HCT116 (cell line): ENCODE results near the gene INSIG2. TPM values are rescaled to one million over a fixed set of nuclear protein-coding genes. Genes with fewer than 3 reads are reported as not detected.

Source experiments
- ATAC-seq: fragments of 200-7000 bp; cut with Tn5 transposase; 2 replicates; pipeline ENCODE4 v1.9.1; 2020; ENCODE audit warnings: mild to moderate bottlenecking, moderate library complexity
- BruUV-seq: library from RNA; stranded (reverse); fragments of 400-500 nt; replicated peaks from 2 replicates; lab custom pipeline; 2021; lab: Mats Ljungman, UMichigan
- CTCF ChIA-PET: fragments of 300-600 bp; sonication (Branson Sonifier 250); formaldehyde crosslinking; loops from one replicate; lab custom pipeline; 2021; ENCODE audit warnings: antibody characterized with exemption; lab: Charles Lee
- POLR2A ChIA-PET: fragments of 300-600, 350-600 bp; sonication (Branson Sonifier 250); formaldehyde crosslinking; loops from one replicate; lab custom pipeline; 2021; ENCODE audit warnings: antibody characterized with exemption; lab: Charles Lee
- RAD21 ChIA-PET, 2 experiments: fragments of 300-600 bp; sonication (Branson Sonifier 250); formaldehyde crosslinking; loops; one replicate each; lab custom pipeline; 2023; ENCODE audit warnings: low total read pairs in 2 of 2; ENCODE audit not compliant: uncharacterized antibody in 2 of 2, unreplicated experiment in 2 of 2, low non-redundant PET in 1 of 2; lab: Charles Lee
- DNase-seq: peaks from one replicate; pipeline ENCODE4 v3.0.0-alpha.2; 2010; ENCODE audit warnings: low read depth, low spot score
- H2AFZ ChIP-seq: fragments of 200-600 bp; shearing (Covaris generic), sonication (generic); 2 replicates; pipeline ENCODE4 v1.6.1; 2017; ENCODE audit warnings: low read depth, mixed run types, mixed read lengths, antibody characterized with exemption, low read length; ENCODE audit not compliant: poor library complexity, severe bottlenecking
- H3K27ac ChIP-seq: 2 replicates; pipeline ENCODE4 v1.5.1; 2012; ENCODE audit warnings: low read depth, low read length
- H3K27me3 ChIP-seq: fragments of 200-600 bp; sonication (generic); 2 replicates; pipeline ENCODE4 v1.6.1; 2016; ENCODE audit warnings: mixed run types, low read length, mixed read lengths; ENCODE audit not compliant: insufficient read depth
- H3K36me3 ChIP-seq, 2 experiments: fragments of 200-500 bp in 1 of 2; fragments of 200-600 bp in 1 of 2; sonication (Bioruptor generic) in 1 of 2; sonication (generic) in 1 of 2; 2 replicates each; pipeline versions ENCODE4 v1.5.1 to v1.6.1; 2014 to 2016; ENCODE audit warnings: low read length in 2 of 2, inconsistent platforms in 1 of 2, mixed read lengths in 1 of 2, mixed run types in 1 of 2; ENCODE audit not compliant: insufficient read depth in 2 of 2, control insufficient read depth in 1 of 2
- H3K4me1 ChIP-seq, 2 experiments: fragments of 200-600 bp in 1 of 2; sonication (generic) in 1 of 2; 2 replicates each; pipeline versions ENCODE4 v1.5.1 to v1.6.1; 2012 to 2017; ENCODE audit warnings: low read length in 2 of 2, inconsistent platforms in 1 of 2, mild to moderate bottlenecking in 1 of 2, mixed read lengths in 1 of 2, mixed run types in 1 of 2, moderate library complexity in 1 of 2; ENCODE audit not compliant: insufficient read depth in 2 of 2, control insufficient read depth in 1 of 2
- H3K4me2 ChIP-seq: fragments of 200-600 bp; sonication (generic); 2 replicates; pipeline ENCODE4 v1.6.1; 2017; ENCODE audit warnings: mixed run types, low read length, mixed read lengths
- H3K4me3 ChIP-seq, 2 experiments: fragments of 200-600 bp in 1 of 2; sonication (generic) in 1 of 2; replicated peaks in 1 of 2; 2 replicates each; pipeline ENCODE4 v1.5.1; 2011 to 2016; ENCODE audit warnings: low read length in 2 of 2, control low read depth in 1 of 2, low read depth in 1 of 2, mild to moderate bottlenecking in 1 of 2, mixed read lengths in 1 of 2, mixed run types in 1 of 2
- H3K79me2 ChIP-seq: fragments of 200-600 bp; sonication (generic); 2 replicates; pipeline ENCODE4 v1.6.1; 2017; ENCODE audit warnings: mild to moderate bottlenecking, mixed run types, low read length, moderate library complexity, mixed read lengths; ENCODE audit not compliant: insufficient read depth
- H3K9ac ChIP-seq: fragments of 200-600 bp; sonication (generic); 2 replicates; pipeline ENCODE4 v1.6.1; 2016; ENCODE audit warnings: low read length, mixed read lengths
- H3K9me2 ChIP-seq: fragments of 200-600 bp; sonication (generic), shearing (Covaris generic); 2 replicates; pipeline ENCODE4 v1.6.1; 2017; ENCODE audit warnings: mixed run types, mild to moderate bottlenecking, moderate library complexity; ENCODE audit not compliant: insufficient read depth
- H3K9me3 ChIP-seq, 2 experiments: fragments of 200-500 bp in 1 of 2; fragments of 200-600 bp in 1 of 2; sonication (Bioruptor generic) in 1 of 2; sonication (generic) in 1 of 2; 2 replicates each; pipeline ENCODE4 v1.6.1; 2014 to 2017; ENCODE audit warnings: low read length in 2 of 2, mixed read lengths in 2 of 2, inconsistent platforms in 1 of 2, low read depth in 1 of 2, mild to moderate bottlenecking in 1 of 2, mixed run types in 1 of 2, moderate library complexity in 1 of 2; ENCODE audit not compliant: control insufficient read depth in 1 of 2, insufficient read depth in 1 of 2
- H4K20me1 ChIP-seq: fragments of 200-600 bp; sonication (generic), shearing (Covaris generic); 2 replicates; pipeline ENCODE4 v1.6.1; 2017; ENCODE audit warnings: mixed run types, mild to moderate bottlenecking, moderate library complexity; ENCODE audit not compliant: insufficient read depth
- EZH2phosphoT487 ChIP-seq: fragments of 200-600 bp; IDR thresholded peaks from 2 replicates; pipeline ENCODE4 v1.6.1; 2018; ENCODE audit warnings: antibody characterized with exemption, borderline replicate concordance
- JUND ChIP-seq: IDR thresholded peaks from 2 replicates; pipeline ENCODE4 v1.6.1; 2012
- POLR2AphosphoS5 ChIP-seq: IDR thresholded peaks from 2 replicates; pipeline ENCODE4 v1.6.1; 2011; ENCODE audit warnings: mild to moderate bottlenecking, low read depth, low read length, moderate library complexity
- SP1 ChIP-seq: IDR thresholded peaks from 2 replicates; pipeline ENCODE4 v1.6.1; 2012; ENCODE audit warnings: low read depth
- ZFX ChIP-seq: fragments of 450-650 bp; IDR thresholded peaks from 2 replicates; pipeline ENCODE4 v1.6.1; 2017
- intact Hi-C: fragments of 100-400 bp; cut with micrococcal nuclease; formaldehyde crosslinking; loops from 2 replicates; pipeline ENCODE4 v1.10.0; 2022
- total RNA-seq: library from RNA; stranded (reverse); gene quantifications from one replicate; pipeline ENCODE4 v1.2.1, GENCODE V29; 2021; ENCODE audit not compliant: unreplicated experiment
- TF ChIP-seq, protein P1 (sequence below): IDR thresholded peaks from 2 replicates; pipeline ENCODE4 v1.6.1; 2011; ENCODE audit warnings: mild to moderate bottlenecking, low read length, moderate library complexity; ENCODE audit not compliant: insufficient replicate concordance; ENCODE audit errors: extremely low read depth
- TF ChIP-seq, protein P2 (sequence below): IDR thresholded peaks from 2 replicates; pipeline ENCODE4 v1.6.1; 2012; ENCODE audit warnings: low read depth

Gene INSIG2
- total RNA-seq, 1 experiment from 2014 or later, result 21.8 TPM

- H3K79me2 ChIP-seq, result no peaks in the 10 kb centered on the region
- H3K4me1 ChIP-seq, result peaks cover 0 to 24% of the 10 kb centered on the region in 2 experiments; a peak in 2 of 4 replicates
- no peak overlapping the region for H3K4me2 ChIP-seq
- no peak overlapping the region for H3K27ac ChIP-seq
- no peaks in the 10 kb centered on the region for H3K36me3 ChIP-seq
- ChIA-PET CTCF (interaction anchor here (3.0 to 3.2 kb wide), 2 partner anchors 13 to 810 kb away, joined by 29 to 42 read pairs; no protein-coding TSS in a partner anchor), RAD21 (no interaction called here), POLR2A (no interaction called here)
- BruUV-seq, result no TSS peak
- TF ChIP-seq, protein P1, sequence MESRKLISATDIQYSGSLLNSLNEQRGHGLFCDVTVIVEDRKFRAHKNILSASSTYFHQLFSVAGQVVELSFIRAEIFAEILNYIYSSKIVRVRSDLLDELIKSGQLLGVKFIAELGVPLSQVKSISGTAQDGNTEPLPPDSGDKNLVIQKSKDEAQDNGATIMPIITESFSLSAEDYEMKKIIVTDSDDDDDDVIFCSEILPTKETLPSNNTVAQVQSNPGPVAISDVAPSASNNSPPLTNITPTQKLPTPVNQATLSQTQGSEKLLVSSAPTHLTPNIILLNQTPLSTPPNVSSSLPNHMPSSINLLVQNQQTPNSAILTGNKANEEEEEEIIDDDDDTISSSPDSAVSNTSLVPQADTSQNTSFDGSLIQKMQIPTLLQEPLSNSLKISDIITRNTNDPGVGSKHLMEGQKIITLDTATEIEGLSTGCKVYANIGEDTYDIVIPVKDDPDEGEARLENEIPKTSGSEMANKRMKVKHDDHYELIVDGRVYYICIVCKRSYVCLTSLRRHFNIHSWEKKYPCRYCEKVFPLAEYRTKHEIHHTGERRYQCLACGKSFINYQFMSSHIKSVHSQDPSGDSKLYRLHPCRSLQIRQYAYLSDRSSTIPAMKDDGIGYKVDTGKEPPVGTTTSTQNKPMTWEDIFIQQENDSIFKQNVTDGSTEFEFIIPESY, result no peak
- TF ChIP-seq SP1 (no peak), EZH2phosphoT487 (no peak), ZFX (no peak), POLR2AphosphoS5 (no peak), JUND (no peak)
- TF ChIP-seq, protein P2, sequence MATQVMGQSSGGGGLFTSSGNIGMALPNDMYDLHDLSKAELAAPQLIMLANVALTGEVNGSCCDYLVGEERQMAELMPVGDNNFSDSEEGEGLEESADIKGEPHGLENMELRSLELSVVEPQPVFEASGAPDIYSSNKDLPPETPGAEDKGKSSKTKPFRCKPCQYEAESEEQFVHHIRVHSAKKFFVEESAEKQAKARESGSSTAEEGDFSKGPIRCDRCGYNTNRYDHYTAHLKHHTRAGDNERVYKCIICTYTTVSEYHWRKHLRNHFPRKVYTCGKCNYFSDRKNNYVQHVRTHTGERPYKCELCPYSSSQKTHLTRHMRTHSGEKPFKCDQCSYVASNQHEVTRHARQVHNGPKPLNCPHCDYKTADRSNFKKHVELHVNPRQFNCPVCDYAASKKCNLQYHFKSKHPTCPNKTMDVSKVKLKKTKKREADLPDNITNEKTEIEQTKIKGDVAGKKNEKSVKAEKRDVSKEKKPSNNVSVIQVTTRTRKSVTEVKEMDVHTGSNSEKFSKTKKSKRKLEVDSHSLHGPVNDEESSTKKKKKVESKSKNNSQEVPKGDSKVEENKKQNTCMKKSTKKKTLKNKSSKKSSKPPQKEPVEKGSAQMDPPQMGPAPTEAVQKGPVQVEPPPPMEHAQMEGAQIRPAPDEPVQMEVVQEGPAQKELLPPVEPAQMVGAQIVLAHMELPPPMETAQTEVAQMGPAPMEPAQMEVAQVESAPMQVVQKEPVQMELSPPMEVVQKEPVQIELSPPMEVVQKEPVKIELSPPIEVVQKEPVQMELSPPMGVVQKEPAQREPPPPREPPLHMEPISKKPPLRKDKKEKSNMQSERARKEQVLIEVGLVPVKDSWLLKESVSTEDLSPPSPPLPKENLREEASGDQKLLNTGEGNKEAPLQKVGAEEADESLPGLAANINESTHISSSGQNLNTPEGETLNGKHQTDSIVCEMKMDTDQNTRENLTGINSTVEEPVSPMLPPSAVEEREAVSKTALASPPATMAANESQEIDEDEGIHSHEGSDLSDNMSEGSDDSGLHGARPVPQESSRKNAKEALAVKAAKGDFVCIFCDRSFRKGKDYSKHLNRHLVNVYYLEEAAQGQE, result no peak
- ATAC-seq (no peak), DNase-seq (no peak)
- no peaks in the 10 kb centered on the region for H3K9me2 ChIP-seq
- intact Hi-C loops, result loop anchor here (5.0 to 10.0 kb wide), 3 partner anchors 177 to 610 kb away; no protein-coding TSS in a partner anchor
- no peaks in the 10 kb centered on the region for H3K27me3 ChIP-seq
- no peaks in the 10 kb centered on the region for H4K20me1 ChIP-seq
- H3K9ac ChIP-seq, result no peak overlapping the region
- H3K4me3 ChIP-seq, result no peak overlapping the region
- H2AFZ ChIP-seq, result no peak overlapping the region
- no peaks in the 10 kb centered on the region for H3K9me3 ChIP-seq
These were observed 43.0 kb upstream of the INSIG2 start for GRCh38 chr2:118045286-118045685.
